Trophoblast cell (in vitro differentiated cells and primary cell): ENCODE measurements around the gene SFXN4.
A peak's percentile ranks its signal among the peaks of the same experiment; 100 is the strongest.

Experiments used
- DNase-seq, 2 donors: peaks; one replicate each; pipeline ENCODE4 v3.0.0-alpha.2; 2016
- H2AFZ ChIP-seq: 2 replicates; pipeline ENCODE4 v1.6.1; 2013; ENCODE audit warnings: low read length, moderate library complexity, mild to moderate bottlenecking; ENCODE audit not compliant: insufficient read depth, poor library complexity
- H2AK5ac ChIP-seq: 2 replicates; pipeline ENCODE4 v1.6.1; 2013; ENCODE audit warnings: mild to moderate bottlenecking, low read length
- H2BK120ac ChIP-seq: 2 replicates; pipeline ENCODE4 v1.6.1; 2013; ENCODE audit warnings: low read length, mild to moderate bottlenecking, moderate library complexity; ENCODE audit not compliant: insufficient read depth, poor library complexity
- H2BK12ac ChIP-seq: 2 replicates; pipeline ENCODE4 v1.6.1; 2013; ENCODE audit warnings: mild to moderate bottlenecking, low read length, moderate library complexity
- H2BK5ac ChIP-seq: 2 replicates; pipeline ENCODE4 v1.6.1; 2013; ENCODE audit warnings: low read length, low read depth, moderate library complexity, mild to moderate bottlenecking; ENCODE audit not compliant: poor library complexity
- H3K14ac ChIP-seq: 2 replicates; pipeline ENCODE4 v1.6.1; 2013; ENCODE audit warnings: mild to moderate bottlenecking, low read length
- H3K18ac ChIP-seq: 2 replicates; pipeline ENCODE4 v1.6.1; 2013; ENCODE audit warnings: mild to moderate bottlenecking, low read length
- H3K23ac ChIP-seq: 2 replicates; pipeline ENCODE4 v1.6.1; 2013; ENCODE audit warnings: low read length
- H3K27ac ChIP-seq: 2 replicates; pipeline ENCODE4 v1.5.1; 2013; ENCODE audit warnings: low read depth, mild to moderate bottlenecking, inconsistent platforms, low read length, moderate library complexity
- H3K27me3 ChIP-seq: 2 replicates; pipeline ENCODE4 v1.6.1; 2013; ENCODE audit warnings: inconsistent platforms, mild to moderate bottlenecking, low read length, moderate library complexity; ENCODE audit not compliant: insufficient read depth
- H3K36me3 ChIP-seq, 2 experiments: 1 replicate in 1 of 2; 2 replicates in 1 of 2; pipeline ENCODE4 v1.6.1; 2013; ENCODE audit warnings: low read length in 2 of 2, mild to moderate bottlenecking in 2 of 2, moderate library complexity in 1 of 2; ENCODE audit not compliant: insufficient read depth in 2 of 2, control insufficient read depth in 1 of 2
- H3K4ac ChIP-seq: 2 replicates; pipeline ENCODE4 v1.6.1; 2013; ENCODE audit warnings: low read depth, mild to moderate bottlenecking, low read length, moderate library complexity
- H3K4me1 ChIP-seq, 2 experiments: 1 replicate in 1 of 2; 2 replicates in 1 of 2; pipeline ENCODE4 v1.6.1; 2013; ENCODE audit warnings: low read length in 2 of 2, mild to moderate bottlenecking in 2 of 2, moderate library complexity in 1 of 2; ENCODE audit not compliant: insufficient read depth in 2 of 2, control insufficient read depth in 1 of 2
- H3K4me2 ChIP-seq: 2 replicates; pipeline ENCODE4 v1.6.1; 2013; ENCODE audit warnings: inconsistent platforms, mild to moderate bottlenecking, low read length, moderate library complexity
- H3K4me3 ChIP-seq: 2 replicates; pipeline ENCODE4 v1.5.1; 2013; ENCODE audit warnings: mild to moderate bottlenecking, low read depth, low read length, inconsistent platforms
- H3K79me1 ChIP-seq: one replicate; pipeline ENCODE4 v1.6.1; 2013; ENCODE audit warnings: low read length
- H3K79me2 ChIP-seq: 2 replicates; pipeline ENCODE4 v1.6.1; 2013; ENCODE audit warnings: low read length, mild to moderate bottlenecking; ENCODE audit not compliant: control insufficient read depth, insufficient read depth, poor library complexity
- H3K9ac ChIP-seq: 2 replicates; pipeline ENCODE4 v1.6.1; 2013; ENCODE audit warnings: mild to moderate bottlenecking, low read length
- H3K9me3 ChIP-seq: 2 replicates; pipeline ENCODE4 v1.6.1; 2013; ENCODE audit warnings: low read depth, mild to moderate bottlenecking, control low read depth, inconsistent platforms, low read length; ENCODE audit not compliant: insufficient read depth
- H4K12ac ChIP-seq: 2 replicates; pipeline ENCODE4 v1.6.1; 2013; ENCODE audit warnings: low read depth, mild to moderate bottlenecking, low read length, moderate library complexity
- H4K8ac ChIP-seq: 2 replicates; pipeline ENCODE4 v1.6.1; 2013; ENCODE audit warnings: low read depth, mild to moderate bottlenecking, low read length, moderate library complexity
- H4K91ac ChIP-seq: one replicate; pipeline ENCODE4 v1.6.1; 2013; ENCODE audit warnings: low read depth, mild to moderate bottlenecking, low read length, moderate library complexity
- WGBS: extraction: QIAGEN DNeasy Blood & Tissue Kit; methylation state at CpG from one replicate; pipeline ENCODE4 v1.1.7; 2013; ENCODE audit warnings: missing lambda C conversion rate; ENCODE audit not compliant: insufficient read length, insufficient coverage; ENCODE audit errors: extremely low coverage; 5-methylcytosine and 5-hydroxymethylcytosine counted together

SFXN4 gene

DNA sequence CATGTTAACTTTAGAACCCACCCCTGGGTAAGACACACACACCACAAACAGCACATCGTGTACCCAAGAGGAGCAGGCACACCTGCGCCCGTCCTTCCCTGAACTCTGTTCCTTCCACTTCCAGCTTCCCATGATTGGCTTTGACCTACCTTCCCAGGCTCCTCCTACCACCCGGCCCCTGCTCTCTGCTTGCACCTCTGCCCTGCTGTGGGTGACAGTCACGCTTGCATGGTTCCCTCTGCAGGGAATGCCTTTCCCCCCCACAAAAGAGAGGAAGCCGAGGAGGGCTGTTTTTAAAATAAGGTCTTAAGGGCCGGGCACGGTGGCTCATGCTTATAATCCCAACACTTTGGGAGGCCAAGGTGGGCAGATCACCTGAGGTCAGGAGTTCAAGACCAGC lies 16.4 kb downstream of the SFXN4 start:
- DNase-seq, result no peak
- Histone ChIP-seq H3K36me3 (peaks cover 6 to 15% of the 10 kb centered on the region in 2 experiments), H3K27me3 (no peaks in the 10 kb centered on the region), H3K79me2 (no peaks in the 10 kb centered on the region), H3K23ac (no peak overlapping the region), H4K91ac (no peak overlapping the region), H2AFZ (no peak overlapping the region), H4K12ac (no peak overlapping the region), H2BK120ac (no peak overlapping the region), H3K18ac (no peak overlapping the region), H3K9me3 (no peaks in the 10 kb centered on the region), H3K4ac (no peak overlapping the region), H2BK12ac (no peak overlapping the region), H3K14ac (no peak overlapping the region), H3K4me2 (no peak overlapping the region), H3K9ac (no peak overlapping the region), H3K79me1 (no peaks in the 10 kb centered on the region), H2AK5ac (no peak overlapping the region), H3K27ac (no peak overlapping the region), H3K4me1 (no peaks in the 10 kb centered on the region), H2BK5ac (no peak overlapping the region), H4K8ac (no peak overlapping the region), H3K4me3 (no peak overlapping the region)
- WGBS, result no CpG with 5 or more reads among the region's 8 CpGs

DNA sequence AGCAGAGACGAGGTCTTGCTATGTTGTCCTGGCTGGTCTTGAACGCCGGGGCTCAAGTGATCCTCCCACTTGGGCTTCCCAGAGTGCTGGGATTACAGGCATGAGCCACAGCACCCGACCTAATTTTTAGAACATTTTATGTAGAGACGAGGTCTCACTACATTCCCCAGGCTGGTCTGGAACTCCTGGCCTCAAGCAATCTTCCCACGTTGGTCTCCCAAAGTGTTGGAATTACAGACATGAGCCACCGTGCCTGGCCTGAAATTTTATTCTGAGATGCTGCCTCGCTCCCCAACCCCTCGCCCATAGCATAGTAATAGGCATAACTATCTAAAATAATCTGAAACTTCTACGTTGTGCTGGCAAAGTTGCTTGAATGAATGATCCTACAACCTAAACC lies 21.9 kb downstream of the SFXN4 start:
- Histone ChIP-seq H3K36me3 (peaks cover 4 to 10% of the 10 kb centered on the region in 2 experiments), H3K23ac (no peak overlapping the region), H3K14ac (no peak overlapping the region), H3K79me1 (no peaks in the 10 kb centered on the region), H3K9ac (no peak overlapping the region), H2AK5ac (no peak overlapping the region), H3K79me2 (no peaks in the 10 kb centered on the region), H2BK12ac (no peak overlapping the region), H3K4me1 (no peaks in the 10 kb centered on the region), H3K18ac (no peak overlapping the region), H2BK120ac (no peak overlapping the region), H3K4me3 (no peak overlapping the region), H2AFZ (no peak overlapping the region), H4K12ac (no peak overlapping the region), H3K4ac (no peak overlapping the region), H3K27me3 (no peaks in the 10 kb centered on the region), H2BK5ac (no peak overlapping the region), H3K9me3 (no peaks in the 10 kb centered on the region), H4K8ac (no peak overlapping the region), H3K27ac (no peak overlapping the region), H4K91ac (no peak overlapping the region), H3K4me2 (no peak overlapping the region)
- DNase-seq, result peak; percentile 51 to 70
- WGBS, result no CpG with 5 or more reads among the region's 10 CpGs

DNA sequence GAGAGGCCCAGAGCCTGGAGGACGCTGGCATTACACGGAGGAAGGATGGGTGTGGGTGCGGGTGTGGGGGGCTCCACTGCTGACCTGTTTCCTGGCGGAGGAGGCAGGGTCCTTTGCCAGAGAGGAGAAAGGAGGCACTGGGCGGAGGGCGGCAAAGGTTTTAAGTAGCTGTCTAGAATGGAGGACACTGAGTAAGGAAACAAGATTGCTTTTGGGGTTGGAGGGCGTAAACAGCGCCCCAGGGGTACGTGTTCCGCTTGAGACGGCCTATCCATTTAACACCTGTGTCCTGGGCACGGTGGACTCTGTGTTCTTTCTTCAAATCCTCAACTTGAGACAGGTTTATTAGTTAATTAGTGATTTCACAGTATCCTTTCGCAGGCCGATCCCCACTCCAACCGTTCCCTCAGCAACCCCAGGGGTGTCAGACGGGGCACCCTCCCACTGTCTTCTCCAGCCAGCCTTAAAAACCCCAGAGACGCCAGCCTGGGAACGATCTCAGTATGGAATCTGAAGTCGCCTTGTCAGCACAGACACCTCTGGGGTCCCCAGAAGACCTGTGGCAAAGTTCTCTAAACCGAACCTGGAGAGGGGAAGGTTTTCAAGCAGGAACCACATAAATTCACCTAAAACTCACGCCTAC lies 24.8 kb downstream of the SFXN4 start:
- no peak overlapping the region for H4K8ac ChIP-seq
- WGBS, result no CpG with 5 or more reads among the region's 21 CpGs
- no peak overlapping the region for H3K18ac ChIP-seq
- H3K4me2 ChIP-seq, result no peak overlapping the region
- peaks cover 5 to 6% of the 10 kb centered on the region in 2 experiments for H3K36me3 ChIP-seq
- no peaks in the 10 kb centered on the region for H3K4me1 ChIP-seq
- H2AFZ ChIP-seq, result no peak overlapping the region
- H3K27me3 ChIP-seq, result no peaks in the 10 kb centered on the region
- no peak overlapping the region for H3K4ac ChIP-seq
- H3K14ac ChIP-seq, result no peak overlapping the region
- H3K79me2 ChIP-seq, result no peaks in the 10 kb centered on the region
- no peak overlapping the region for H2BK120ac ChIP-seq
- no peak overlapping the region for H2BK5ac ChIP-seq
- no peak for DNase-seq
- no peaks in the 10 kb centered on the region for H3K79me1 ChIP-seq
- H3K9me3 ChIP-seq, result no peaks in the 10 kb centered on the region
- no peak overlapping the region for H2BK12ac ChIP-seq
- H3K9ac ChIP-seq, result no peak overlapping the region
- H4K91ac ChIP-seq, result no peak overlapping the region
- no peak overlapping the region for H2AK5ac ChIP-seq
- H3K4me3 ChIP-seq, result no peak overlapping the region
- no peak overlapping the region for H4K12ac ChIP-seq
- no peak overlapping the region for H3K27ac ChIP-seq
- H3K23ac ChIP-seq, result no peak overlapping the region

DNA sequence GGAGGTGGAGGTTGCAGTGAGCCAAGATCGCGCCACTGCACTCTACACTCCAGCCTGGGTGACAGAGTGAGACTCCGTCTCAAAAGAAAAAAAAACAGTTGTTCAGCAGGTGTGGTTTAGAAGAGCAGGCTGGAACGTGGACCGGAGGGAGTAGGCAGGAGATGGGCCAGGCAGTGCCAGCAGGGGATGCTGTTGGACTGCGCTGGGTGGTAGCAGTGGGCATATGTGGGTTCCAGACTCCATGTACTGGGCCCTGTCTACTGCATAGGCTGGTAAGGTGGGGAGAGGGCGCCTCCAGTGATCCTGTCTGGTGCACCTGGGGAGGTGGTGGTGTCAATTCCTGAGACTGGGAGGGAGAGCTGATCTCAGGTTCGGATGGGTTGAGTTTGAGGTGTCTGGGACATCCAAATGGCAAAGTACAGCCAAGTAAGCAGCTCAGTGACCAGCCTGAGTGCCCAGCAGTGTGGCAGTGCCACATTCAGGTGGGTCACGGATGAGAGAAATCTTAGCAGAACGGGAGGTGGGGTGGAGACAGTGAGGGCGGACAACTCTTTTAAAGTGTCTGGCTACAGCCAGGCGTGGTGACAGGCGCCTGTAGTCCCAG lies 25.9 kb downstream of the SFXN4 start:
- H3K79me2 ChIP-seq, result no peaks in the 10 kb centered on the region
- no peak overlapping the region for H3K27ac ChIP-seq
- no peak overlapping the region for H3K4ac ChIP-seq
- H2BK120ac ChIP-seq, result no peak overlapping the region
- no peak overlapping the region for H3K4me3 ChIP-seq
- WGBS, result no CpG with 5 or more reads among the region's 13 CpGs
- H3K9ac ChIP-seq, result no peak overlapping the region
- no peak overlapping the region for H2AFZ ChIP-seq
- no peak overlapping the region for H3K14ac ChIP-seq
- no peaks in the 10 kb centered on the region for H3K9me3 ChIP-seq
- peaks cover 5 to 6% of the 10 kb centered on the region in 2 experiments for H3K36me3 ChIP-seq
- no peak overlapping the region for H4K91ac ChIP-seq
- no peak overlapping the region for H4K12ac ChIP-seq
- H3K4me1 ChIP-seq, result no peaks in the 10 kb centered on the region
- DNase-seq, result peak in 1 of 2 donors; percentile 45
- H3K79me1 ChIP-seq, result no peaks in the 10 kb centered on the region
- no peak overlapping the region for H3K18ac ChIP-seq
- no peak overlapping the region for H2BK12ac ChIP-seq
- no peak overlapping the region for H4K8ac ChIP-seq
- no peak overlapping the region for H2AK5ac ChIP-seq
- H3K27me3 ChIP-seq, result no peaks in the 10 kb centered on the region
- no peak overlapping the region for H3K4me2 ChIP-seq
- no peak overlapping the region for H3K23ac ChIP-seq
- H2BK5ac ChIP-seq, result no peak overlapping the region
